GM12872 (cell line): ENCODE measurements around the gene FAM171A1.

Experiments
- TF ChIP-seq, protein P1 (sequence below): IDR thresholded peaks from 3 replicates; pipeline ENCODE4 v1.5.1; 2011; ENCODE audit warnings: low read depth, mild to moderate bottlenecking, low read length, moderate library complexity; ENCODE audit not compliant: insufficient read depth

Gene FAM171A1

GRCh38 chr10:15224948-15225347 lies 146.1 kb downstream of the FAM171A1 start:
- TF ChIP-seq, protein P1, sequence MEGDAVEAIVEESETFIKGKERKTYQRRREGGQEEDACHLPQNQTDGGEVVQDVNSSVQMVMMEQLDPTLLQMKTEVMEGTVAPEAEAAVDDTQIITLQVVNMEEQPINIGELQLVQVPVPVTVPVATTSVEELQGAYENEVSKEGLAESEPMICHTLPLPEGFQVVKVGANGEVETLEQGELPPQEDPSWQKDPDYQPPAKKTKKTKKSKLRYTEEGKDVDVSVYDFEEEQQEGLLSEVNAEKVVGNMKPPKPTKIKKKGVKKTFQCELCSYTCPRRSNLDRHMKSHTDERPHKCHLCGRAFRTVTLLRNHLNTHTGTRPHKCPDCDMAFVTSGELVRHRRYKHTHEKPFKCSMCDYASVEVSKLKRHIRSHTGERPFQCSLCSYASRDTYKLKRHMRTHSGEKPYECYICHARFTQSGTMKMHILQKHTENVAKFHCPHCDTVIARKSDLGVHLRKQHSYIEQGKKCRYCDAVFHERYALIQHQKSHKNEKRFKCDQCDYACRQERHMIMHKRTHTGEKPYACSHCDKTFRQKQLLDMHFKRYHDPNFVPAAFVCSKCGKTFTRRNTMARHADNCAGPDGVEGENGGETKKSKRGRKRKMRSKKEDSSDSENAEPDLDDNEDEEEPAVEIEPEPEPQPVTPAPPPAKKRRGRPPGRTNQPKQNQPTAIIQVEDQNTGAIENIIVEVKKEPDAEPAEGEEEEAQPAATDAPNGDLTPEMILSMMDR, result no peak

DNA sequence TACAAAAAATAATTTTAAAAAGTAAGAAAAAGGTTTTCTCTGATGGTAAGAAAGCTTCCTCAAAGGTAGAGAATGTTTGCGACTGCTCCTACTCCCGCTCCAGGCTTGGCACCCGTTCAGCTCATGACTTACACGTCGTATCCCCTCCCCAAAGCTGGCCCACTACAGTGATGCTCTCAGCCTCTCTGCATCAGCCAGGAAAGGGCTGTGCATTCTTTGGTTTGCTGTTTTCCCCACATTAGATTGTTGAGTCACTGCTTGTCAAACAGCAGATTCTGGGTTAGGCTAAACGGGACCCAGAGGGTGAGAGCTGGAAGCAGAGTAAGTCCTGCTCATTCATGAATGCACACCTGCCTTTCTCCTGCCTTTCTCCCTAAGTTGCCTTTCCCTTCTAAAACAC lies 147.9 kb downstream of the FAM171A1 start:
- TF ChIP-seq, protein P1, result no peak

DNA sequence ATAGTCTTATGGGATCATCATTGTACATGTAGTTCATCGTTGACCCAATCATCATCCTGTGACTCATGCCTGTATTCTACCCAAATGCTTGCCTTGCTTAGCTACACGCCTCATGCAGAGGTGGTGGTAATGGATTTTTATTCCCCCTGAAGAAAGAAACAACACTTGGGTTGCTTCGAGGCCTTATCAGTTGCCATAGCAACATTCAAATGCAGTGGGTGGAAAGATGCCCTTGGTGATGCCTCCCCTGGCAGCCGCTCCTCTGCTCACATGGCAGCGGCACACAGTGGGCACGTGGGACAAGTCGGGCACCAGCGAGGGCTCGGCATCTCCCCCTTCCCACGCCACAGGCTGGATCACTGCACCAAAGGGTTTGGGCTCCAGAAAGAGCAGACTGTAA lies 148.6 kb downstream of the FAM171A1 start:
- TF ChIP-seq, protein P1, result no peak

DNA sequence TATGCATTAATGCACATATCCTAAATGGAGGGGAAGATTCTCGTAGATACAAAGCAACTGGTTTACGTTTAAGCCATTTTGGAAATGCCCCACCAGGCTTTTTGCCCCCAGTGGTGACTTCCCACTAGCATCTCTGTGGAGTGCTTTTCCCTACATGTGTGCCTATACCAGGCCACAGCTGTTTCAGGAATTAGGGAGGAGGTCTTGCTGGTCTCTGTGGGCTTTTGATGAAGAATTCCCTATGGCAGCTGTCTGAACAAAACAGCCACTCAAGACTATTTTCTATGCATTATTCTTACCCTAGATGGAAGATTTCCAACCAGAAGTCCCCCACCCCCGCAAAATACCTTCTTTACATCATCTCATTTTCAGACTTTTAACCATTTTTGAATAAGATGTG lies 150.6 kb downstream of the FAM171A1 start:
- TF ChIP-seq, protein P1, result no peak

DNA sequence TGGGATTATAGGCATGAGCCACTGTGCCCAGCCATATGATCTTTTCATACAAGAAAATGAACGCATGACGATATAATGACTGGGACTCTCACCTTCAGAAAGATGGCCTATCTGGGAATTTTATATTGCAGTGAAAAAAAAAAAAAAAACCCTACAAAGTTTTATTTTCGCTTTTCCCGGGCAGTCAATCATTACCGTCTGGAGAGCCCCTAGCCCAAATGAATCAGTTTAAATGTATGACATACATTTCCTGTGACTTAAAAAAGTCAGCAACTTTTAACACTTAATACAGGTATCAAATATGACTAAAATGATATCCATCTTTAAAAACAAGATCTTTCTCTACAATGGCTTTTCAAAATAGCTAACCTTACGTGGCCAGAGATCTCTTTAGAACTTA lies 154.4 kb downstream of the FAM171A1 start:
- TF ChIP-seq, protein P1, result no peak

DNA sequence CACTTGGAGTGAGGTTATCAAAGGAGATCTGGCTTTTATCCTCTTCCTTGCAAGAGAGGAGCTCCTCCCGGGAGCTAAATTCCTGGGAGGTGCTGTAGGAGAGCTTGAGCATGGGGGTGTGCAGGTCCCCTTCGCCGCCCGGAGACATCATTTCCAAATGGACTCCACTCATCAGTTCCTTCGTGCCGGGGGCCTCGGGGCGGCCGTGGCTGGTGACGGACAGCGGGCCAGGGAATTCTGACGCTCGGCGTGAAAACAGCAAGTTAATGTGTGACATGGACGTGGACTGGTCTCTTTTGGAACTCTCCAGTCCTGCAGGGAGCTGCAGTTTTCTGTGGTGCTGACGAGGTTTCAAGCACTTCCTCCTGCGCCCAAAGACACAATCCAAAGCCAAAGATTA lies 156.9 kb downstream of the FAM171A1 start:
- TF ChIP-seq, protein P1, result no peak

DNA sequence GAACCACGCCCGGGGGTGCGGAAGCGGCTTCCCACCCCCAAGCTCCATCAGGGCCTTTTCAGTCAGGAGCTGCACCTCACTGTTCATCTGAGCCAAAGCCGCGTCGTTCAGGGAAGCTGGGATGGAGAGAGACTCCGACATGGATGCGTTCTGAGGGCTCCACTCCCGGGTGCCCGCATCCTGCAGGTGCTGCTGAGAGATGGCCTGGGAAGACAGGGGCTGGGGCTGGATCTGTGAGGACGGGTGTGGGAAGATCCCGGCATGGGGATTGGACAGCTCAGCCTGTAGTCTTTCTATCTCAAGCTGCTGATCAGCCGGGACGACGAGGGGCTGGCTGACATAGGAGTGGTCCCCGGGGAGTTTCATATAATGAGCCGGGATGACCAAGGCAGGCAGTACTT lies 157.6 kb downstream of the FAM171A1 start:
- TF ChIP-seq, protein P1, result no peak
